ENCODE results near the gene TSPAN17.

DNA sequence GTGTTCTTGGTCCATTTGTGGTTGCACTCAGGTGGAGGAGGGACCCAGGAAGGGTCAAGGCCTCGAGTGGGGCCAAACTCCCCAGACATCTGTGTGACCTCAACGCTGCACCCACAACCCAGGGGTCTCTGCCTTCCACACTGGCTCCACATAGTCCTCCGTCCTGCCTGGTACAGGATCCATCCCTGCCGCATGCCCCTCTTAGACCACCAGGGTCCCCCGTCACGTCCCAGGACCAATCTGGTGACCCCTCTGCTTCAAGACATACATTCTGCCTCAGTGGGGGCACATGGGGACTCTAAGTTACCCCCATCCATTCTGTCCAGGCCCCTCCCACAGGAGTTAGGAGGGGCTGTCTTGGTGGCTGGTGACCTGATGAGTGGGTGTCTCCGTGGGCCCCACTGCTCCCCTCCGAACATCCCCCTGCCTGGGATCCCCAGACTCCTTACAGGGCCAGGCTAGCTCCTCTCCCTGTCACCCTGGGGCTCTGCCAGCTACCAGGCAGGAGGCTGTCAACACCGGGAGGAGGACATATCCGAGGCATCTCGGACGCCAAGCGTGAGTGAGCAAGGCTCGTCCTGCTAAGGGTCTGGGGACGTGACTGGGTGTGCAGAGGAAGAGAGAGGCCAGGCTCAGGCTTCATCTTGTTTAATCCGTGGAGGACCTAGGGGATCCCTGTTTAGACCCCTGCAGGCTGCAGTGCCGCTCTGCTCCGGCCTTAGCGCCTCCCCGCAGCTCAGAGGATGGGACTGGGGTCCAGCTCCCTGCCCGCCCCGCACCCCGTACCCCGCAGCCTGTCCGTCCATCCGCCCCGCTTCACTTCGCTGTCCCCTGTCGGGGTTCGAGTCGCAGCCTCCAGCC, 32.3 kb downstream of the TSPAN17 start:
- TF ChIP-seq CHD1 (IDR thresholded peaks at IDR 0.05; ENCODE audit: low read length) (no peak), BACH1 (tag; IDR thresholded peaks at IDR 0.05) (no peak), YY1 (IDR thresholded peaks at IDR 0.05; ENCODE audit: borderline replicate concordance in 1 of 3, control insufficient read depth in 1 of 3, extremely low read depth in 1 of 3, insufficient read depth in 3 of 3, insufficient read length in 1 of 3, insufficient replicate concordance in 2 of 3, low read depth in 1 of 3, low read length in 2 of 3) (no peak), NBN (IDR thresholded peaks at IDR 0.05; ENCODE audit: low read depth) (no peak), POLR2AphosphoS5 (IDR thresholded peaks at IDR 0.05; ENCODE audit: control insufficient read depth, insufficient read depth, low read depth, low read length) (no peak), EHMT2 (IDR thresholded peaks at IDR 0.05) (no peak), SP2 (IDR thresholded peaks at IDR 0.05; ENCODE audit: extremely low read depth, low read depth, low read length, poor library complexity, severe bottlenecking) (no peak), MXI1 (IDR thresholded peaks at IDR 0.05; ENCODE audit: low read depth, low read length) (no peak), ETV6 (IDR thresholded peaks at IDR 0.05; ENCODE audit: borderline replicate concordance in 1 of 2, low read depth in 2 of 2, low read length in 1 of 2) (no peak), ETV6 (CRISPR knock-in tag; IDR thresholded peaks at IDR 0.05; ENCODE audit: borderline replicate concordance) (no peak)
- TF ChIP-seq, protein P1, sequence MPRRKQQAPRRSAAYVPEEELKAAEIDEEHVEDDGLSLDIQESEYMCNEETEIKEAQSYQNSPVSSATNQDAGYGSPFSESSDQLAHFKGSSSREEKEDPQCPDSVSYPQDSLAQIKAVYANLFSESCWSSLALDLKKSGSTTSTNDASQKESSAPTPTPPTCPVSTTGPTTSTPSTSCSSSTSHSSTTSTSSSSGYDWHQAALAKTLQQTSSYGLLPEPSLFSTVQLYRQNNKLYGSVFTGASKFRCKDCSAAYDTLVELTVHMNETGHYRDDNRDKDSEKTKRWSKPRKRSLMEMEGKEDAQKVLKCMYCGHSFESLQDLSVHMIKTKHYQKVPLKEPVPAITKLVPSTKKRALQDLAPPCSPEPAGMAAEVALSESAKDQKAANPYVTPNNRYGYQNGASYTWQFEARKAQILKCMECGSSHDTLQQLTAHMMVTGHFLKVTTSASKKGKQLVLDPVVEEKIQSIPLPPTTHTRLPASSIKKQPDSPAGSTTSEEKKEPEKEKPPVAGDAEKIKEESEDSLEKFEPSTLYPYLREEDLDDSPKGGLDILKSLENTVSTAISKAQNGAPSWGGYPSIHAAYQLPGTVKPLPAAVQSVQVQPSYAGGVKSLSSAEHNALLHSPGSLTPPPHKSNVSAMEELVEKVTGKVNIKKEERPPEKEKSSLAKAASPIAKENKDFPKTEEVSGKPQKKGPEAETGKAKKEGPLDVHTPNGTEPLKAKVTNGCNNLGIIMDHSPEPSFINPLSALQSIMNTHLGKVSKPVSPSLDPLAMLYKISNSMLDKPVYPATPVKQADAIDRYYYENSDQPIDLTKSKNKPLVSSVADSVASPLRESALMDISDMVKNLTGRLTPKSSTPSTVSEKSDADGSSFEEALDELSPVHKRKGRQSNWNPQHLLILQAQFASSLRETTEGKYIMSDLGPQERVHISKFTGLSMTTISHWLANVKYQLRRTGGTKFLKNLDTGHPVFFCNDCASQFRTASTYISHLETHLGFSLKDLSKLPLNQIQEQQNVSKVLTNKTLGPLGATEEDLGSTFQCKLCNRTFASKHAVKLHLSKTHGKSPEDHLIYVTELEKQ (CRISPR knock-in tag; IDR thresholded peaks at IDR 0.05): no peak
- TF ChIP-seq, protein P2, sequence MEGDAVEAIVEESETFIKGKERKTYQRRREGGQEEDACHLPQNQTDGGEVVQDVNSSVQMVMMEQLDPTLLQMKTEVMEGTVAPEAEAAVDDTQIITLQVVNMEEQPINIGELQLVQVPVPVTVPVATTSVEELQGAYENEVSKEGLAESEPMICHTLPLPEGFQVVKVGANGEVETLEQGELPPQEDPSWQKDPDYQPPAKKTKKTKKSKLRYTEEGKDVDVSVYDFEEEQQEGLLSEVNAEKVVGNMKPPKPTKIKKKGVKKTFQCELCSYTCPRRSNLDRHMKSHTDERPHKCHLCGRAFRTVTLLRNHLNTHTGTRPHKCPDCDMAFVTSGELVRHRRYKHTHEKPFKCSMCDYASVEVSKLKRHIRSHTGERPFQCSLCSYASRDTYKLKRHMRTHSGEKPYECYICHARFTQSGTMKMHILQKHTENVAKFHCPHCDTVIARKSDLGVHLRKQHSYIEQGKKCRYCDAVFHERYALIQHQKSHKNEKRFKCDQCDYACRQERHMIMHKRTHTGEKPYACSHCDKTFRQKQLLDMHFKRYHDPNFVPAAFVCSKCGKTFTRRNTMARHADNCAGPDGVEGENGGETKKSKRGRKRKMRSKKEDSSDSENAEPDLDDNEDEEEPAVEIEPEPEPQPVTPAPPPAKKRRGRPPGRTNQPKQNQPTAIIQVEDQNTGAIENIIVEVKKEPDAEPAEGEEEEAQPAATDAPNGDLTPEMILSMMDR (IDR thresholded peaks at IDR 0.05 in 2 of 3, conservative IDR thresholded peaks at IDR 0.05 in 1 of 3; ENCODE audit: insufficient read depth in 2 of 3, low read depth in 1 of 3, low read length in 3 of 3): no peak
- TF ChIP-seq, protein P3, sequence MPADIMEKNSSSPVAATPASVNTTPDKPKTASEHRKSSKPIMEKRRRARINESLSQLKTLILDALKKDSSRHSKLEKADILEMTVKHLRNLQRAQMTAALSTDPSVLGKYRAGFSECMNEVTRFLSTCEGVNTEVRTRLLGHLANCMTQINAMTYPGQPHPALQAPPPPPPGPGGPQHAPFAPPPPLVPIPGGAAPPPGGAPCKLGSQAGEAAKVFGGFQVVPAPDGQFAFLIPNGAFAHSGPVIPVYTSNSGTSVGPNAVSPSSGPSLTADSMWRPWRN (IDR thresholded peaks at IDR 0.05; ENCODE audit: low read depth): no peak
